GM18868 (cell line): Measurements from ENCODE around the gene CMTM8.

ENCODE experiments used
- ATAC-seq: cut with Tn5 transposase; IDR thresholded peaks from one replicate; pipeline ENCODE4 v1.9.1; 2021; ENCODE audit warnings: mild to moderate bottlenecking, moderate library complexity; ENCODE audit not compliant: unreplicated experiment

The CMTM8 gene

GRCh38 chr3:32303977-32304881 is 65.7 kb downstream of the CMTM8 start:
- no peak for ATAC-seq

DNA sequence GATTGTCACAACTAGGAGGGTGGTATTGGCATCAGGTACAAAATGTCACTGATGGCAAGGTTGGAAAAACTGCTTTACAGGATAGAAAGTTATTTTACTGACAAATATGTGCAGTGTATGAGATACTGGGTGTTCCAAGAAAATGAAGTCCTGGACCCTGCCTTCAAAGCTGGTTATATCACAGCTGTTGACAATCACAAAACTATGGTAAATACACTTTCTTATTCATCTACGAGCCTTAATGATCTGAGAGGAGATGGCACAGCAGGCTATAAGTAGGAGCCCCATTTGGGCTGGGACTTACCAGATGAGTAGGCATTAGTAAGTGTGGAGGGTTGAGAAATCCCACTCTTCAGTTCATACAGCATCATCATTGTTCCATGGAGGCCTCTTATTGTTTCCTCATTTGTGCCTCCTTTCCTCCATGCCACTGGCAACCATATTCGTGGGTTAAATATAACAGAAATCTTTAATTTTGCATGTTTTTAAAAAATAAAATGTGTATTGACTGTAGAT is 66.9 kb downstream of the CMTM8 start:
- ATAC-seq, result no peak

GRCh38 chr3:32306072-32306471 is 67.6 kb downstream of the CMTM8 start:
- no peak for ATAC-seq

- no peak for ATAC-seq
Measured at GRCh38 chr3:32307591-32307990, 69.1 kb downstream of the CMTM8 start.

- ATAC-seq, result no peak
Measured at GRCh38 chr3:32308378-32308777, 69.9 kb downstream of the CMTM8 start.

- peak; percentile 83 for ATAC-seq
Measured at GRCh38 chr3:32309654-32310242, 71.3 kb downstream of the CMTM8 start.

DNA sequence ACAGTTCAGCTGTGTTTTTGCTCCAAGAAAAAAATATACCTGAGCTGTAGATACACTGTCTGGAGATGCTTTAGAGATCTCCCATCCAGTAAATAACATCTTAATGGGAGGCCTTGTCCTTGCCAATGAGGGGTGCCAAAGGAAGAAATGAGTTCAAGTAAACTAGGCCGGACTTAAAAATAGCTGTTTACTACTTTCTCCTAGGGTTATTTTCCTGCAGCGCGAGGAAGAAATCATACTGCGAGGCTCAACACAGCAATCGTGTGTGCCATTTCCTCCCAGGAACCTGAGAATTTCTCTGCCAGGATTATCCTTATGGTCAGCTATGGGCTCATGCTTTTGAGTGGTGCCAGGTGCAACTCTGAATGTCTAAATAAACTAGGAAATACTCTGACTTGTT is 71.9 kb downstream of the CMTM8 start:
- ATAC-seq, result no peak

GRCh38 chr3:32310918-32311839 is 72.7 kb downstream of the CMTM8 start:
- ATAC-seq, result no peak

DNA sequence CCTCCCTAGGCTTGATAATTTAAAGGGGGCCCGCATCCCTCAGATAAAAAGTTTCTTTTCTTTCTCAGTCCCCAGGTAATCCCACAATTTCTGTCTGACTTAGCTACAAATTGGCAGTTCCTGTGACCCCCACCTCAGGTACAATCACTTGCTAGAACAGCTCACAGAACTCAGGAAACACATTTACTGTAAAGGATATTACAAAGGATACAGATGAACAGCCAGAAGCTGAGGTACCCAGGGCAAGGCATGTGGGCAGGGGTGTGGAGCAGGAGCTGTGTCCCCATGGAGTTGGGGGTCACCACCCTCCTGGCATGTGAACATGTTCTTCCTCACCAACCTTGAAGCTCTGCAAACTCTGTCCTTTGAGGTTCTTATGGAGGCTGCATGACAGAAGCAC is 73.8 kb downstream of the CMTM8 start:
- no peak for ATAC-seq

GRCh38 chr3:32313169-32313568 is 74.7 kb downstream of the CMTM8 start:
- no peak for ATAC-seq

DNA sequence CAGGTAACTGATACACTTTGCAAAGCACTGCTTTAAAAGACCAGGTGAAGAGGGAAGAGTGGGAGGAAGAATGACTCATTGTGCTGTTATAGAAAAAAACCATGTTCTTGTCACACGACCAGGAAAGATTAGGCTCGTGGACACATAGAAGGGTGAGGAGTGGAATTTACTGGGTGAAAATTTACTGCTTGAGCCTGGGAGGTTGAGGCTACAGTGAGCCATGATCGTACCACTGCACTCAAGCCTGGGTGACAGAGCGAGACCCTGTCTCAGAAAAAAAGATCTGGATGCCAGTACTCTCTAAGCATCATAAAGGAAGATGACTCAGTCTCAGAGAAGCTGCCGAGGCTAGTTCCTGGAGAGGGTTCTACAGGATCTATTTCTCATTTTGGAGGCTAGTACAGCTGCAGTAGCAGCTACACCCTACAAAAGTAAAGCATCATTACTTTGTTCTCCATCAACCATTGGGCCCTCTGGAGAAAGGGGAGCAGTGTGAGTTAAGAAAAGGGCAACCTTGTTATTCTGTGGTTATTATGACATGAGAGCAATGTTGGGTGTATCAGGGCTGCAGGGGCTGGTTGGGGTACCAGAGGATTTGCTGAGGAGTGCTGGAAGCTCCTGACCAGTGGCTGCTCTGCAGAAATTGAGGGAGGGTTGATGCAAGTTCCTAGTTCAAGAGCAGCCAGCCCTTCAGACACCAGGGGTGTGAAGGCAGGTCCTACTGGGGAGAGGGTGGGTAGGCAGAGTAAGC is 75.4 kb downstream of the CMTM8 start:
- ATAC-seq, result no peak

GRCh38 chr3:32315441-32315840 is 77.0 kb downstream of the CMTM8 start:
- ATAC-seq, result no peak

DNA sequence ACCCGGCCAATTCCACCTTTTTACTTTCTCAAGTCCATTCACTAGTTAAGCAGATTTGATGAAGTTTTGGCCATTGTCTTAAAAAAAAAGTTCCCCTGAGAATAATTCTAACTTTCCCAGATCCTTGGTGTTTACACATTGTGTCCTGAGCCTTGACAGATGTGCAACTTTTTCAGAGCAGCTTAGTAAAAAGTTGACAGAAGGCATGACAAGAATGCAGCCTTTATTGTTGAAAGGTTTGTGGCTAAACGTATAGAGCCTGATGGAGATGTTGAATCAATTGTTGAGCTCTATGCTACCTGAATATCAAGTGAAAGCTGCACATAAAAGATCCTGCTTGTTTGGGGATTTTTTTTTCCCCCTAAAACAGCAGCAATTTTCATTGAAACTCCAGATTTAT is 77.8 kb downstream of the CMTM8 start:
- ATAC-seq, result no peak

GRCh38 chr3:32316976-32317375 is 78.5 kb downstream of the CMTM8 start:
- ATAC-seq, result no peak

- ATAC-seq, result no peak
Measured at GRCh38 chr3:32319607-32320006, 81.1 kb downstream of the CMTM8 start.

- ATAC-seq, result no peak
Measured at GRCh38 chr3:32320080-32320479, 81.6 kb downstream of the CMTM8 start.

DNA sequence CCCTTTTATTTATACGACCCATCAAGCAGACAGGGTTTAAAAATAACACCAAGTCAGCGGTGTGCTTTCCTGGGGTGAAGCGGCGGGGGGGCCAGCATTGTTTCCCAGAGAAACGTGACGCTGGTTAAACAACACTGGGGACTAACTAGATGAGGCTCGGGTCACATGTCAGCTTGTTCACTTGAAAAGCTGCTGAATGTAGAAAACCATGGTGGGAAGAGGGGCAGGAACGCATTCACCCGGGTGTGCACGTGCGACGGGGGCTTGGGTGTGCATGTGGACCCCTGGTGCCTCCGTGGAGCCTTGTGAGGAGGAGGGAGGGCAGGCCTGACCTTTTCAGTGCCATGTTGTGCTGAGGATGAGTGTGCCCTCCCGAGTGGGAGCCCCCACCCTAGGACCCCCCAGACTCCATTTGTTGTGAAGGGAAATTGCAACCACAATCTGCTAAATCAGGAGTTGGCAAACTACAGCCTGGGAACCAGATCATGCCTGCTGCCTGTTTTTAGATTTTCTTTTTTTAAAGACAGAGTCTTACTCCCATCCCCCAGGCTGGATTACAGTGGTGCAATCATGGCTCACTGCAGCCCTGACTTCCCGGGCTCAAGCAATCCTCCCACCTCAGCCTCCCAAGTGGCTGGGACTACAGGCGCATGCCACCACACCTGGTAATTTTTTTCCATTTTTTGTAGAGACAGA is 82.8 kb downstream of the CMTM8 start:
- ATAC-seq, result no peak

GRCh38 chr3:32322311-32322710 is 83.8 kb downstream of the CMTM8 start:
- no peak for ATAC-seq

DNA sequence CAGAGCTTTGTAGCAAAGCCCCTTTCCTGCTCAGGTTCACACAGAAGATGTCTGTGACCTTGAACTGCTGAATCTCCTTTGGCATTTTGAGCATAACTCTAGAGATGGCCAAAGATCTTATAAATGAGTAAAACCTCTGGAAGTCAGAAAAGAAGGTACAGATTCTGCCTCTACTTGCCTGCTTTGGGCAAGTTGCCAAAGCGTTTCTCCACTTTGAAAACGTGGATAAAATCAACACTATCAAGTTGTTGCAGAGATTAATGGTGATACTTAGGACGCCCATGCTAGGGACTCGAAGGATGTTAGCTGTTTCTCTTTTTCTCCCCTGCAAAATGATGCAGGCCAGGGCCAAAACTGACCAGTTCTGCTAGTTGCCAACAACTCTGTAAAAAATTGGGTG is 85.1 kb downstream of the CMTM8 start:
- ATAC-seq, result no peak

- ATAC-seq, result no peak
Measured at GRCh38 chr3:32325201-32325600, 86.7 kb downstream of the CMTM8 start.
